H7 (cell line): ENCODE results near the gene RACGAP1. TPM values are rescaled to one million over a fixed set of nuclear protein-coding genes. Genes with fewer than 3 reads are reported as not detected.

Source experiments
- DNase-seq: peaks from one replicate; pipeline ENCODE4 v3.0.0; 2012
- H3K27me3 ChIP-seq: 2 replicates; pipeline ENCODE4 v1.6.0; 2011; ENCODE audit warnings: mild to moderate bottlenecking, low read length; ENCODE audit not compliant: control insufficient read depth, insufficient read depth
- H3K36me3 ChIP-seq: replicated peaks from 2 replicates; pipeline ENCODE4 v1.5.1; 2011; ENCODE audit warnings: low read length; ENCODE audit not compliant: control insufficient read depth, insufficient read depth
- H3K4me3 ChIP-seq: 2 replicates; pipeline ENCODE4 v1.5.1; 2011; ENCODE audit warnings: low read depth, mild to moderate bottlenecking, control low read depth, low read length, moderate library complexity; ENCODE audit not compliant: insufficient read depth
- total RNA-seq: library from RNA; depleted of rRNA; stranded (reverse); fragments of >200 nt; shearing (Covaris generic); gene quantifications from 2 replicates; pipeline ENCODE4 v1.2.3, GENCODE V29; 2014

The RACGAP1 gene
- total RNA-seq, 1 experiment from 2014 or later, result 80.6 TPM

- no peaks in the 10 kb centered on the region for H3K36me3 ChIP-seq
- no peak for DNase-seq
- H3K27me3 ChIP-seq, result peaks cover 1% of the 10 kb centered on the region; the same call in 1 of the 2 replicates
- H3K4me3 ChIP-seq, result no peak overlapping the region
These were observed 76.1 kb downstream of the RACGAP1 start for GRCh38 chr12:49948866-49949845.

GRCh38 chr12:49947593-49948226 lies 77.6 kb downstream of the RACGAP1 start:
- no peaks in the 10 kb centered on the region for H3K36me3 ChIP-seq
- peaks cover 1% of the 10 kb centered on the region for H3K27me3 ChIP-seq
- no peak for DNase-seq
- H3K4me3 ChIP-seq, result no peak overlapping the region

GRCh38 chr12:49946497-49946896 lies 78.8 kb downstream of the RACGAP1 start:
- no peak overlapping the region for H3K4me3 ChIP-seq
- DNase-seq, result no peak
- H3K36me3 ChIP-seq, result no peaks in the 10 kb centered on the region
- peaks cover 1% of the 10 kb centered on the region for H3K27me3 ChIP-seq

- H3K36me3 ChIP-seq, result no peaks in the 10 kb centered on the region
- peaks cover 1% of the 10 kb centered on the region for H3K27me3 ChIP-seq
- no peak overlapping the region for H3K4me3 ChIP-seq
- no peak for DNase-seq
These were observed 79.2 kb downstream of the RACGAP1 start for GRCh38 chr12:49946086-49946485.

GRCh38 chr12:49945394-49946080 lies 79.8 kb downstream of the RACGAP1 start:
- H3K4me3 ChIP-seq, result peak overlapping the region; percentile 9; the same call in 1 of the 2 replicates

GRCh38 chr12:49944718-49945117 lies 80.6 kb downstream of the RACGAP1 start:
- DNase-seq, result no peak
- Histone ChIP-seq H3K4me3 (no peak overlapping the region), H3K36me3 (no peaks in the 10 kb centered on the region), H3K27me3 (peaks cover 1% of the 10 kb centered on the region)

More at GRCh38 chr12:49945394-49946080, 79.8 kb downstream of the RACGAP1 start:
- no peaks in the 10 kb centered on the region for H3K36me3 ChIP-seq
- peak; percentile 95 for DNase-seq
- peaks cover 1% of the 10 kb centered on the region for H3K27me3 ChIP-seq

GRCh38 chr12:49944046-49944445 lies 81.2 kb downstream of the RACGAP1 start:
- peaks cover 1% of the 10 kb centered on the region for H3K27me3 ChIP-seq
- H3K36me3 ChIP-seq, result no peaks in the 10 kb centered on the region
- no peak overlapping the region for H3K4me3 ChIP-seq
- no peak for DNase-seq

GRCh38 chr12:49943625-49943960 lies 81.7 kb downstream of the RACGAP1 start:
- Histone ChIP-seq H3K36me3 (no peaks in the 10 kb centered on the region), H3K4me3 (no peak overlapping the region), H3K27me3 (peaks cover 1% of the 10 kb centered on the region)
- DNase-seq, result no peak

GRCh38 chr12:49942921-49943624 lies 82.2 kb downstream of the RACGAP1 start:
- Histone ChIP-seq H3K4me3 (no peak overlapping the region), H3K36me3 (no peaks in the 10 kb centered on the region), H3K27me3 (peaks cover 1% of the 10 kb centered on the region)
- no peak for DNase-seq

- H3K27me3 ChIP-seq, result peaks cover 1% of the 10 kb centered on the region
- no peak overlapping the region for H3K4me3 ChIP-seq
- no peak for DNase-seq
- H3K36me3 ChIP-seq, result no peaks in the 10 kb centered on the region
These were observed 82.8 kb downstream of the RACGAP1 start for GRCh38 chr12:49942512-49942893.

GRCh38 chr12:49941556-49942511 lies 83.5 kb downstream of the RACGAP1 start:
- no peaks in the 10 kb centered on the region for H3K36me3 ChIP-seq
- peaks cover 1% of the 10 kb centered on the region for H3K27me3 ChIP-seq
- H3K4me3 ChIP-seq, result no peak overlapping the region
- DNase-seq, result no peak

GRCh38 chr12:49939707-49940106 lies 85.6 kb downstream of the RACGAP1 start:
- no peak for DNase-seq
- no peak overlapping the region for H3K4me3 ChIP-seq
- H3K27me3 ChIP-seq, result peaks cover under 1% of the 10 kb centered on the region
- no peaks in the 10 kb centered on the region for H3K36me3 ChIP-seq

GRCh38 chr12:49939307-49939706 lies 86.0 kb downstream of the RACGAP1 start:
- no peak overlapping the region for H3K4me3 ChIP-seq
- H3K36me3 ChIP-seq, result no peaks in the 10 kb centered on the region
- no peaks in the 10 kb centered on the region; the same call in 1 of the 2 replicates for H3K27me3 ChIP-seq
- DNase-seq, result no peak
